IgD-negative memory B cell (primary cell): ENCODE data around the gene GAL3ST1. TPM values are rescaled to one million over a fixed set of nuclear protein-coding genes. Genes with fewer than 3 reads are reported as not detected.
"Not testable (repeated sequence)": the region's sequence is repeated elsewhere in the genome, so short reads cannot be mapped to it uniquely, and the experiment has no call there.

Source experiments
- H3K27ac Mint-ChIP-seq, 3 donors: one replicate each; pipeline ENCODE4 v1.8.0; 2020 to 2022; ENCODE audit warnings: mild to moderate bottlenecking in 3 of 3, mixed read lengths in 3 of 3, moderate library complexity in 1 of 3
- H3K27me3 Mint-ChIP-seq: one replicate; pipeline ENCODE4 v1.8.0; 2021; ENCODE audit warnings: mixed read lengths
- H3K36me3 Mint-ChIP-seq: one replicate; pipeline ENCODE4 v1.8.0; 2020; ENCODE audit warnings: mild to moderate bottlenecking, mixed read lengths
- H3K4me1 Mint-ChIP-seq, 3 donors: one replicate each; pipeline ENCODE4 v1.8.0; 2020 to 2022; ENCODE audit warnings: mixed read lengths in 3 of 3, mild to moderate bottlenecking in 1 of 3
- H3K4me3 Mint-ChIP-seq, 4 donors: one replicate each; pipeline ENCODE4 v1.8.0; 2020 to 2022; ENCODE audit warnings: mild to moderate bottlenecking in 4 of 4, mixed read lengths in 4 of 4, moderate library complexity in 3 of 4
- H3K9me3 Mint-ChIP-seq, 3 donors: one replicate each; pipeline ENCODE4 v1.8.0; 2020 to 2021; ENCODE audit warnings: mixed read lengths in 3 of 3, mild to moderate bottlenecking in 1 of 3
- polyA plus RNA-seq: library from polyadenylated mRNA; unstranded; fragments of 300-500 nt; fragmentation: Illumina TruSeq; gene quantifications from one replicate; pipeline ENCODE4 v1.2.3, GENCODE V29; 2021

The GAL3ST1 gene
- polyA plus RNA-seq, 1 donor from 2014 or later, result not detected

DNA sequence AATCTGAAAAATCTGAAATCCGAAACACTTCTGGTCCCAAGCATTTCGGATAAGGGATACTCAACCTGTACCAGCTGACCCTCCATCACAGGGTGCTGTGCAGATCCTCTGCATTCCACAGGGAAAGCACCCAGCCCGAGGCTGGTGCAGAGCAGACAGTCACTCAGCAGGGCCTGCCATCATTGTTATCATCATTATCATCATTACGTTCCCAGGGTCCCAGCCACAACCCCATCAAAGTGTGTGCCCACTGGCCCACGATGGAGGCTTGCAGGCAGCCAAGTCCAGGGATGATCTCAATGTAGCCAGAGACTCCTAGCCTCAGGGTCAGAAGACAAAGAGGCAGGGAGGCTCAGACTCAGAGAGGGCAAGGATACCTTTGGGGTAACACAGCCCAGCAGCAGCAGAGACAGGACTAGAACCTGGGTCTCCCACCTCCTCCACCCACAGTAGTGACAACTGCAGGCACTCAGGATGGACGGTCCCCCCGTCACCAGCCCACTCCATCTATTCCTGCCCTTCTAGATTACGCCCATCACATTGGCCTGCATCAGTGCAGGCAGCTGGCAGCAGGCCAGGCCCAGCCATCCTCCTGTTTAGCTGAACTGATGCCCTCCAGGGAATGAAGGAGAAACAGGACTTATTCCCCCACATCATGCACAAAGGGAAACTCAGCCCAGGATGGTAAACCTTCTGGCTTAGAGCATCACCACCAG, 10.3 kb downstream of the GAL3ST1 start:
- Mint-ChIP-seq H3K4me3 (no peak overlapping the region), H3K27me3 (peaks cover 9% of the 10 kb centered on the region), H3K9me3 (peaks cover 0 to 4% (median 3%) of the 10 kb centered on the region in 3 donors), H3K36me3 (no peaks in the 10 kb centered on the region), H3K4me1 (no peaks in the 10 kb centered on the region), H3K27ac (no peak overlapping the region)

DNA sequence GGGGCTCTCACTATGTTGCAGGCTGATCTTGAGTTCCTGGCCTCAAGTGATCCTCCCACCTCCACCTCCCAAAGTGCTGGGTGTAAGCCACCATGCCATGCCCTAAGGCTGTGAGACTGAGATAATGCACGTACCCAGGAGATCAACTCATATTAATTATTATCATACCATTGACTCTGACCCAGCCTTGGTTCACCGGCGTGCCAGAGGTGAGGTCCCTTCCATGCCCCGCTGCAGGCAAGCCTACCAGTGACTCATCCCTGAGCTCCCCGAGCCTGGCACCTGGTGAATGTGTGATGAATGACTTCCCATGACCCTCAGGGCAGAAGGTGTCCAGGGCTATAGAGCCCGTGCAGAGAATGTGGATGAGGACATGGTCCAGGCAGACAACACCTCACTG, 12.1 kb downstream of the GAL3ST1 start:
- Mint-ChIP-seq H3K27ac (no peak overlapping the region), H3K4me3 (no peak overlapping the region), H3K9me3 (peaks cover 0 to 3% (median 0%) of the 10 kb centered on the region in 3 donors), H3K27me3 (peaks cover 2% of the 10 kb centered on the region), H3K4me1 (no peaks in the 10 kb centered on the region), H3K36me3 (no peaks in the 10 kb centered on the region)

DNA sequence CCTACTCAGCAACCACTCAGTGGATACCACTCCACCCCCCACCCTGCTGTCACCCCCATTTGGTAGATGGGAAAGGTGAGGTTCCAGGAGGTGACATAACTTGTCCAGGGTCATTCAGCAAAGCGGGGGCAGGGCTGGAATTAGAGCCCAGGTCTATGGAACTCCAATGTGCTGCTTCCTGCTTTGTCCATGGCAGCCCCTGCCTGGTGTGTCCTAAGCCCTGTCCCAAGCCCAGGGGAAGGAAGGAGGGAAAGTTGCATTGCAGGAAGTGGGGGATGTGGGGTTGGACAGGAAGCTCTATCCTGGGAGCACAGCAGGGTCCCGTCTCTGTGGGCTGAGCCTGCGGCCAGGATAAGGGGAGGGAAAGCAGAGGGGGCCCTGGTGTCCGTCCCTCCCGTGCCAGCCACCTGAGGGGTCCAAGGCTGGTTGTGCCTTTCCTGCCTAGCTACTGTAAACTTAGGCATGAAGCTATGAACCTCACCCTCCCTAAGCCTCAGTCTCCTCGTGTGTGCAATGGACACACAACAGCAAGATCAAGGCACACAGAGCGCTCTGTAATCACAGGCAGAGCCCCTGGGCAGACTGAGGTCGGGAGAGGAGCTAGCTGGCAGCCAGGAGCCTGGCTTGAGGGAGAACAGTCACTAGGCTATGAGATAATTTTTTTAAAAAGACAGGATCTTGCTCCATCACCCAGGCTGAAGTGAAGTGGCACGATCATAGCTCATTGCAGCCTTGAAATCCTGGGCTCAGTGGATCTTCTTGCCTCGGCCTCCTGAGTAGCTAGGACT, 12.9 kb downstream of the GAL3ST1 start:
- H3K4me3 Mint-ChIP-seq, result no peak overlapping the region
- peaks cover 2% of the 10 kb centered on the region for H3K27me3 Mint-ChIP-seq
- H3K36me3 Mint-ChIP-seq, result no peaks in the 10 kb centered on the region
- peak overlapping the region in 1 of 3 donors; percentile 35 for H3K27ac Mint-ChIP-seq
- no peaks in the 10 kb centered on the region for H3K9me3 Mint-ChIP-seq
- H3K4me1 Mint-ChIP-seq, result no peaks in the 10 kb centered on the region

DNA sequence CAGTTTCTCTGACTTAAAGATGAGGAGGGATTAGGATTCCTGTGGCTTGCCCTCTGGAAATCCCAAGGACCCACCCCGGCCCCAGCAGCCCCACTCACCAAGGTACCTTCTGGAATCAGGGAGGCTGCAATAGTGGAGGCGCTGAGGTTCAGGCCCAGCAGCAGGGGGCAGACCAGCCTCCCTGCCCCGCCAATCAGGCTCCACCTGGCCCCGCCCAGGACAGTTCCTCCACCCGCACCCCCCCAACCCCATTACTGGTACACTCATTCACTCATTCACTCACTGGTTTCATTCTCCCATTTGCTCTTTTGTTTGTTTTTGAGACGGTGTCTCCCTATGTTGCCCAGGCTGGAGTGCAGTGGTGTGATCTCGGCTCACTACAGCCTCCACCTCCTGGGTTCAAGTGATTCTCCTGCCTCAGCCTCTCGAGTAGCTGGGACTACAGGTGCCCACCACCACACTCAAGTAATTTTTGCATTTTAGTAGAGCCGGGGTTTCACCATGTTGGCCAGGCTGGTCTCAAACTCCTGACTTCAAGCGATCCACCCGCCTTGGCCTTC, 13.7 kb downstream of the GAL3ST1 start:
- H3K4me1 Mint-ChIP-seq, H3K4me3 Mint-ChIP-seq, H3K9me3 Mint-ChIP-seq, H3K27me3 Mint-ChIP-seq, H3K27ac Mint-ChIP-seq, H3K36me3 Mint-ChIP-seq: not testable (repeated sequence)

DNA sequence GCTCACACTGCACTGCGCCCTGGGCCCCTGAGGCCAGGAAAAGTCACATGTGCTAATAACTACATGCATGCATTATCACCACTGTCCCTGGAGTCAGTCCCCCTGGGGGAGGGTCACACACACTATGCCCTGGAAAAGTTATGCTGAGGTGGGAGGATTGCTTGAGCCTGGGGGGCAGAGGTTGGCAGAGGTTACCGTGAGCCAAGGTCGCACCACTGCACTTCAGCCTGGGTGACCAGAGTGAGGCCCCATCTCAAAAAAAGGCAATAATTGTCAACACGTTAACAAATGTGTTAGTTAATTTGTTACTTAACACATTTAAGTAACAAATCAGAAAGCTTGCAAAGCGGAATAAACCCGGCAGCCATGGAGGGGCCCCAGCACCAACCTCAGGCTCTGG, 14.6 kb downstream of the GAL3ST1 start:
- no peaks in the 10 kb centered on the region for H3K4me1 Mint-ChIP-seq
- no peaks in the 10 kb centered on the region for H3K9me3 Mint-ChIP-seq
- H3K36me3 Mint-ChIP-seq, result peaks cover 2% of the 10 kb centered on the region
- peaks cover 2% of the 10 kb centered on the region for H3K27me3 Mint-ChIP-seq
- H3K27ac Mint-ChIP-seq, result no peak overlapping the region
- no peak overlapping the region for H3K4me3 Mint-ChIP-seq

DNA sequence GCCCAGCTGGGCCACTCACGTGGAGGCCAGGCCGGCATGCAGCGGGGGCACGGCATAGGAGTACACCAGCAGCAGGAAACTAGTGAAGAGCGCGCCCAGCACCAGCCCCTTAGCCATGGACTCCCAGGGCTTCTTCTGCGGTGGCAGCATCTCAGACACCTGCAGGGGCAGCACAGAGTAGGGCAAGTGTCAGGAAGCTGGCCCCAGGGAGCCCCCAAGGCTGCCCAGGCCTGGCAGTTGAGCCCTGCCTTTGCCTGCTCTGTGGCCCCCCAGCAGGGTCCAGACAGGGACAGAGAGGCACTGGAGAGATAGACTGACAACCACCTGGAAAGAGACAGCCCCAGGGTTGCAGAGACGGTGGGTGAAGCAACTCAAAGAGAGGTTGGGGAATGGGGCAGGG, 17.2 kb downstream of the GAL3ST1 start:
- H3K4me1 Mint-ChIP-seq, result no peaks in the 10 kb centered on the region
- peaks cover 2% of the 10 kb centered on the region for H3K36me3 Mint-ChIP-seq
- no peaks in the 10 kb centered on the region for H3K9me3 Mint-ChIP-seq
- H3K27ac Mint-ChIP-seq, result no peak overlapping the region
- peaks cover 2% of the 10 kb centered on the region for H3K27me3 Mint-ChIP-seq
- H3K4me3 Mint-ChIP-seq, result no peak overlapping the region

DNA sequence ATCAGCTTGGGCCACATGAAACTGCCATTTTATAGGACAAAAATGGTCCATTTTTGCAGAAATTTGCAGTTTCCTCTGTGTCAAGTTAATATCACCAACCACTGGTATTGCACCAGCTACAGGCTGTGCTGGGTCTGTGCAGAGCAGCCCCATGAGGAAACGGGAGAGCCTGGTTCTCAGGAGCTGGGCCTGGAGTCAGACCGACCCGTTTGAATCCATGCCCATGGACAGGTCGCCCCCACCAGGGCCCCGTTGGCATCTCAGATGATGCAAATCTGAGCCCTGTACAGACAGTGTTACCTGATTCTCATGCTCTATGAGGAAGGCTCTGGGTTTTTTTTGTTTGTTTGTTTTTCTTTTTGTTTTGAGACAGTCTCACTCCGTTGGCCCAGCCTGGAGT, 18.1 kb downstream of the GAL3ST1 start:
- H3K9me3 Mint-ChIP-seq, result no peaks in the 10 kb centered on the region
- H3K4me3 Mint-ChIP-seq, result no peak overlapping the region
- no peaks in the 10 kb centered on the region for H3K4me1 Mint-ChIP-seq
- H3K36me3 Mint-ChIP-seq, result peaks cover 2% of the 10 kb centered on the region
- H3K27ac Mint-ChIP-seq, result no peak overlapping the region
- H3K27me3 Mint-ChIP-seq, result no peaks in the 10 kb centered on the region

DNA sequence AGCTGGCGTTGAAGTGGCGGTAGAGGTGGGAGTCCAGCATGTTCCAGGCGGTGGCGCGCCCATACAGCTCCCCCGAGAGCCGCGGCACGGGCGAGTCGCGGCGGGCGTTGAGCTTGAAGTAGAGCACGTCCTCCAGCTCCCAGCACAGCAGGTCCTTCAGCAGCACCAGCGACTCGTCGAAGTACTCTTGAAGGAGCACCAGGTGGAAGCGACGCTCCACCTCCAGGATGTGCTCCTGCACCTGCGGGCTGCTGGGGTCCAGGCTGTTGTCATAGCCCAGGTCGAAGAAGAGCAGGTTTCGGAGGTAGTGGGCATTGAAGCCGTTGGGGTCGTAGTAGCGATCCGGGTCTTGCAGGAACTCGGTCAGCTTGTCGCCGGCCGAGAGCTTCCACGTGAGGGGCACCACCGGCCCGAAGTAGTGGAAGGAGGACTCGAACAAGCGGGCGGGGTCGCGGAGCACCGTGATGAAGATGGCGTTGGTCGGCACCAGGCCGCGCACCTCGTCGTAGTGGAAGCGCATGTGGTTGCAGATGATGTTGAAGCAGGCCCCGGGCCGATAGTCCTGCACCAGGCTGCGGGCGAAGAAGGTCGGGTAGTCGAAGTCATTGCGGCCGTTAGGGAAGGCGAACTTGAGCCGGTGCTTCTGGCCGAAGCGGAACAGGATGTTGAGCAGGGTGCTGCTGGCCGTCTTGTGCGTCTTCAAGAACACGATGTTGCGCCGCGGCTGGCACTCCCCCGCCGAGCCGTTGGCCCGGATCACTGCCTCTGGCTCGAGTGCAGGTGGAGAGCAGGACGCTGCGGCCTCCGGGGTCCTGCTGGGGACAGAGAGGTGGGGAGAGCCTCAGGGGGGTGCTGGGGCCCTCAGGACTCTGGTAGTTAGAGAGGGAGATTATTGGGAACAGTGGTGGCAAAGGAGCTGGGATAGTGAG, 18.9 kb downstream of the GAL3ST1 start:
- no peaks in the 10 kb centered on the region for H3K9me3 Mint-ChIP-seq
- H3K4me3 Mint-ChIP-seq, result no peak overlapping the region
- H3K36me3 Mint-ChIP-seq, result peaks cover 2% of the 10 kb centered on the region
- H3K4me1 Mint-ChIP-seq, result no peaks in the 10 kb centered on the region
- no peak overlapping the region for H3K27ac Mint-ChIP-seq
- no peaks in the 10 kb centered on the region for H3K27me3 Mint-ChIP-seq

DNA sequence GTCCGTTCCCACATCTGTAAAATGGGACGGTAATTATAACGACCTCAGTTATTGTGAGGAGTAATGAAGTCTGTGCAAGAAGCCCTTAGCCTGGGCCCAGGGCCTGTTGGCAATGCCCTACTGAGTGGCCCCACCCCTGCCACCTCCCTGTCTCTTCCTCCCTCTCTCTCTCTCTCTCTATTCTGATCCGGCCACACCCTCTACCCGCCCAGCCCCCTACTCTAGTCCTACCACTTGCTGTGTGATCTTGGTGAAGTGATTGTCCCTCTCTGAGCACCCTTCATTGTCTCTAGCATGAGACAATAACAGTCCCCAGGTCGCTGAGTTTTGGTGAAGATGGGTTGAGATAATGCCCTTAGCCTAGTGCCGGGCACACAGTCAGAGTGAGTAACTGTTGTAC, 20.5 kb downstream of the GAL3ST1 start:
- Mint-ChIP-seq H3K27ac (no peak overlapping the region), H3K27me3 (no peaks in the 10 kb centered on the region), H3K4me1 (peaks cover 0 to 1% (median 0%) of the 10 kb centered on the region in 3 donors), H3K4me3 (no peak overlapping the region), H3K9me3 (no peaks in the 10 kb centered on the region), H3K36me3 (peaks cover 2% of the 10 kb centered on the region)

DNA sequence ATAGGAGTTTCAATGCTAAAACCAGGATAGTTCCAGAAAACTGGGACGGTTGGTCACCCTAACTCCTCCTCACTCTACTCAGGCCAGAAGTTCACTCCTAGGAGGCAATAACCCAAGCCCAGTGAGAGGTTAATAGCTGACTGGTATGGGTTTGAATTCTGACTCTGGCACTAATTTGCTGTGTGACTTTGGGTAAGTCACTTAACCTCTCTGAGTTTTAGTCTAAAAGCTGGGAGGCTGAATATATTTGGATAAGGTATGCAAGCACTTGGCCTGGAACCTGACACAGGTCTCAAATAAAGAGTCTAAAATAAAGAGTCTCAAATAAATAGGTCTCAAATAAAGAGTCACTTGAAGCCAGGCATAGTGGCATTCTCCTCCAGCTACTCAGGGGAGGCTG, 21.7 kb downstream of the GAL3ST1 start:
- Mint-ChIP-seq H3K27ac (no peak overlapping the region), H3K4me1 (peaks cover 0 to 1% (median 0%) of the 10 kb centered on the region in 3 donors), H3K9me3 (no peaks in the 10 kb centered on the region), H3K4me3 (no peak overlapping the region), H3K36me3 (peaks cover 2% of the 10 kb centered on the region), H3K27me3 (peaks cover 5% of the 10 kb centered on the region)

DNA sequence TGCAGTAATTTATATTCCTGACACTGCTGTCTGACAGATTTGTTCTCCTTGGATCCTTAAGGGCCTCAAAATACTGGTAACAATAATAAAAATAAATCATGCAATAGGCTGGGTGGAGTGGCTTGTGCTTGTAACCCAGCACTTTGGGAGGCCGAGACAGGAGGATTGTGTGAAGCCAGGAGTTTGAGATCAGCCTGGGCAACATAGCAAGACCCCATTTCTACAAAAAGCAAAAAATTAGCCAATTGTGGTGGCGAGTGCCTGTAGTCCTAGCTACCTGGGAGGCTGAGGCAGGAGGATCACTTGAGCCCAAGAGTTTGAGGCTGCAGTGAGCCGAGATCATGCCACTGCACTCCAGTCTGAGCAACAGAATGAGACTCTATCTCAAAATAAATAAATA, 22.7 kb downstream of the GAL3ST1 start:
- not testable (repeated sequence) for H3K4me1 Mint-ChIP-seq, H3K27me3 Mint-ChIP-seq, H3K27ac Mint-ChIP-seq, H3K36me3 Mint-ChIP-seq, H3K9me3 Mint-ChIP-seq, H3K4me3 Mint-ChIP-seq

DNA sequence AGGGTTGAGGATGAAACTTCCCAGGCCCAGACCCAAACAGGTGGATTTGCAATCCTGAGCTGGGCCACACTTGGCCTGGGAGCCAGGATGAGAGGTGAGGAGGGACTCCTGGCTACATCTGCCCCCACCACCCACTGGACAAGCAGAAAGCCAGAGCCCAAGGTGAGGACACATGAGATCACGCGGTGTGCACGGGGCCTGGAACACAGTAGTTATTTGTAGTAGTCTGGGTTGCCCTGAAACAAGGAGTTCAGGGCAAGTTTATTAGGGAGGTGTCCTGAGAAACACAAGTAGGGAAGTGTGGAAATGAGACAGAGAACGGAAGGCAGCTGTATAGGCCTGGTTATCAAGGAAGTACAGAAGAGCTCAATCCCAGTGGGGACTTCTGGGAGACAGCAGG, 27.3 kb downstream of the GAL3ST1 start:
- Mint-ChIP-seq H3K9me3 (no peaks in the 10 kb centered on the region), H3K27ac (no peak overlapping the region), H3K36me3 (no peaks in the 10 kb centered on the region), H3K4me1 (peaks cover 0 to 2% (median 1%) of the 10 kb centered on the region in 3 donors), H3K27me3 (peaks cover 31% of the 10 kb centered on the region), H3K4me3 (no peak overlapping the region)

DNA sequence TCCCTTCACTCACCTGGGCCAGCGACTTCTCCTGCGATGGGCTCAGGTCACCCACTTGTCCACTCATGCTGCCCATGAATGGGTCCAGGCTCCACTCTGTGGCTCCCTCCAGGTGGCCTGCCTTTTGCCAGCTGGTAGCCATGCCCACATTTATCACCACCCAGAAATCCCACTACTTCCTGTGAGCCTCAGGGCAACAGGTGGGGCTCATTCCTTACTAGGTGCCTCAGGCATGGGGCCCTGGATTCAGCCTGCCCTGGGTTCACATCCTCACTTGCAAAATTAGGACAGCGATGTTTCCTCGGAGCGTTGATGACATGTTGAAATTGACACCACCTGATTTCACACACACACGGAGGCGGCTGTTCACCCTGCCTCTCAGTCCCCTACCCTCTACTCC, 27.8 kb downstream of the GAL3ST1 start, which contains the start of gene SEC14L6:
TSS of gene SEC14L6 (minus strand) at position 126 of the 400 bp plus-strand sequence. CDS start at position 67, 59 bp downstream.
- Mint-ChIP-seq H3K27ac (peak within 1 kb of the TSS in 1 of 3 donors; percentile 67), H3K36me3 (no peaks in the 10 kb centered on the region), H3K4me1 (peaks cover 0 to 3% (median 1%) of the 10 kb centered on the region in 3 donors), H3K27me3 (peaks cover 33% of the 10 kb centered on the region), H3K9me3 (no peaks in the 10 kb centered on the region), H3K4me3 (no peak within 1 kb of the TSS)

DNA sequence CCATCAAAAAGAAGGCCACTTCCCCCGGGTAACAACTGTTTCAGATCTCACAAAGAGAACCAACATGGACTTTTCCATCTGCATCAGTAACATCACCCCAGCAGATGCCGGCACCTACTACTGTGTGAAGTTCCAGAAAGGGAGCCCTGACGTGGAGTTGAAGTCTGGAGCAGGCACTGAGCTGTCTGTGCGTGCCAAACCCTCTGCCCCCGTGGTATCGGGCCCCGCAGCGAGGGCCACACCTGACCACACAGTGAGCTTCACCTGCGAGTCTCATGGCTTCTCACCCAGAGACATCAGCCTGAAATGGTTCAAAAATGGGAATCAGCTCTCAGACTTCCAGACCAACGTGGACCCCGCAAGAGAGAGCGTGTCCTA, 31.7 kb downstream of the GAL3ST1 start:
- H3K36me3 Mint-ChIP-seq, result peaks cover under 1% of the 10 kb centered on the region

More for the DNA sequence above, 31.7 kb downstream of the GAL3ST1 start:
- Mint-ChIP-seq H3K27me3 (peaks cover 33% of the 10 kb centered on the region), H3K4me3 (no peak overlapping the region), H3K27ac (no peak overlapping the region), H3K4me1 (peaks cover 0 to 3% (median 0%) of the 10 kb centered on the region in 3 donors), H3K9me3 (no peaks in the 10 kb centered on the region)
